ENCODE results near the gene OR13C5. TPM values are rescaled to one million over a fixed set of nuclear protein-coding genes. Genes with fewer than 3 reads are reported as not detected.
"Not testable (repeated sequence)": the region's sequence is repeated elsewhere in the genome, so short reads cannot be mapped to it uniquely, and the experiment has no call there.

Gene OR13C5
- polyA plus RNA-seq, 4 donors, result not detected

GRCh38 chr9:104605527-104605926 lies 6.3 kb upstream of the OR13C5 start, which contains the start of gene OR13C2:
TSS of gene OR13C2 (minus strand) at chr9:104605627. CDS start at chr9:104605627, 0 bp downstream.
- 43 to 50% (median 50%) methylated on average over 1 of the region's 1 CpG for WGBS, 3 donors
- not testable (repeated sequence) for DNase-seq, FAIRE-seq

GRCh38 chr9:104604801-104605200 lies 5.6 kb upstream of the OR13C5 start:
- no peaks in the 10 kb centered on the region for H3K4me1 ChIP-seq (ENCODE audit: control insufficient read depth in 3 of 3, insufficient read depth in 2 of 3, low read depth in 1 of 3, low read length in 2 of 3)
- no peak overlapping the region for H3K27ac ChIP-seq (ENCODE audit: low read depth in 1 of 3, low read length in 2 of 3)
- WGBS, 3 donors, result 67 to 72% (median 68%) methylated on average over 3 of the region's 3 CpGs
- FAIRE-seq (no peak), DNase-seq (no peak)
- H3K9me3 ChIP-seq (ENCODE audit: control insufficient read depth in 2 of 2, insufficient read depth in 1 of 2, low read depth in 1 of 2, low read length in 1 of 2), result no peaks in the 10 kb centered on the region
- no peaks in the 10 kb centered on the region for H3K36me3 ChIP-seq (ENCODE audit: control insufficient read depth in 3 of 3, insufficient read depth in 2 of 3, low read depth in 1 of 3, low read length in 3 of 3)
- H3K4me3 ChIP-seq (ENCODE audit: low read depth in 1 of 3, low read length in 3 of 3), result no peak overlapping the region
- H3K27me3 ChIP-seq (ENCODE audit: control insufficient read depth in 3 of 3, insufficient read depth in 3 of 3, low read length in 3 of 3), result no peaks in the 10 kb centered on the region

More at GRCh38 chr9:104605527-104605926, 6.3 kb upstream of the OR13C5 start, which contains the start of gene OR13C2:
- not testable (repeated sequence) for H3K27ac ChIP-seq (ENCODE audit: low read depth in 1 of 3, low read length in 2 of 3); H3K4me1 ChIP-seq (ENCODE audit: control insufficient read depth in 3 of 3, insufficient read depth in 2 of 3, low read depth in 1 of 3, low read length in 2 of 3); H3K27me3 ChIP-seq (ENCODE audit: control insufficient read depth in 3 of 3, insufficient read depth in 3 of 3, low read length in 3 of 3); H3K4me3 ChIP-seq (ENCODE audit: low read depth in 1 of 3, low read length in 3 of 3); H3K36me3 ChIP-seq (ENCODE audit: control insufficient read depth in 3 of 3, insufficient read depth in 2 of 3, low read depth in 1 of 3, low read length in 3 of 3); H3K9me3 ChIP-seq (ENCODE audit: control insufficient read depth in 2 of 2, insufficient read depth in 1 of 2, low read depth in 1 of 2, low read length in 1 of 2)

- not testable (repeated sequence) for H3K27ac ChIP-seq (ENCODE audit: low read depth in 1 of 3, low read length in 2 of 3); H3K4me1 ChIP-seq (ENCODE audit: control insufficient read depth in 3 of 3, insufficient read depth in 2 of 3, low read depth in 1 of 3, low read length in 2 of 3); H3K36me3 ChIP-seq (ENCODE audit: control insufficient read depth in 3 of 3, insufficient read depth in 2 of 3, low read depth in 1 of 3, low read length in 3 of 3); H3K4me3 ChIP-seq (ENCODE audit: low read depth in 1 of 3, low read length in 3 of 3); H3K27me3 ChIP-seq (ENCODE audit: control insufficient read depth in 3 of 3, insufficient read depth in 3 of 3, low read length in 3 of 3); H3K9me3 ChIP-seq (ENCODE audit: control insufficient read depth in 2 of 2, insufficient read depth in 1 of 2, low read depth in 1 of 2, low read length in 1 of 2); FAIRE-seq; DNase-seq
- WGBS, 3 donors, result 46 to 73% (median 72%) methylated on average over 1 to 3 of the region's 3 CpGs
These were observed 464 bp downstream of the OR13C5 start for GRCh38 chr9:104598749-104599148.

GRCh38 chr9:104589626-104590025 lies 9.6 kb downstream of the OR13C5 start:
- no peak overlapping the region for H3K27ac ChIP-seq (ENCODE audit: low read depth in 1 of 3, low read length in 2 of 3)
- no peak for DNase-seq
- H3K27me3 ChIP-seq (ENCODE audit: control insufficient read depth in 3 of 3, insufficient read depth in 3 of 3, low read length in 3 of 3), result no peaks in the 10 kb centered on the region
- no peak overlapping the region for H3K4me3 ChIP-seq (ENCODE audit: low read depth in 1 of 3, low read length in 3 of 3)
- H3K9me3 ChIP-seq (ENCODE audit: control insufficient read depth in 2 of 2, insufficient read depth in 1 of 2, low read depth in 1 of 2, low read length in 1 of 2), result no peaks in the 10 kb centered on the region
- H3K36me3 ChIP-seq (ENCODE audit: control insufficient read depth in 3 of 3, insufficient read depth in 2 of 3, low read depth in 1 of 3, low read length in 3 of 3), result no peaks in the 10 kb centered on the region
- H3K4me1 ChIP-seq (ENCODE audit: control insufficient read depth in 3 of 3, insufficient read depth in 2 of 3, low read depth in 1 of 3, low read length in 2 of 3), result no peaks in the 10 kb centered on the region
- 0 to 61% (median 22%) methylated on average over 1 of the region's 1 CpG for WGBS, 3 donors
- FAIRE-seq, result no peak

DNA sequence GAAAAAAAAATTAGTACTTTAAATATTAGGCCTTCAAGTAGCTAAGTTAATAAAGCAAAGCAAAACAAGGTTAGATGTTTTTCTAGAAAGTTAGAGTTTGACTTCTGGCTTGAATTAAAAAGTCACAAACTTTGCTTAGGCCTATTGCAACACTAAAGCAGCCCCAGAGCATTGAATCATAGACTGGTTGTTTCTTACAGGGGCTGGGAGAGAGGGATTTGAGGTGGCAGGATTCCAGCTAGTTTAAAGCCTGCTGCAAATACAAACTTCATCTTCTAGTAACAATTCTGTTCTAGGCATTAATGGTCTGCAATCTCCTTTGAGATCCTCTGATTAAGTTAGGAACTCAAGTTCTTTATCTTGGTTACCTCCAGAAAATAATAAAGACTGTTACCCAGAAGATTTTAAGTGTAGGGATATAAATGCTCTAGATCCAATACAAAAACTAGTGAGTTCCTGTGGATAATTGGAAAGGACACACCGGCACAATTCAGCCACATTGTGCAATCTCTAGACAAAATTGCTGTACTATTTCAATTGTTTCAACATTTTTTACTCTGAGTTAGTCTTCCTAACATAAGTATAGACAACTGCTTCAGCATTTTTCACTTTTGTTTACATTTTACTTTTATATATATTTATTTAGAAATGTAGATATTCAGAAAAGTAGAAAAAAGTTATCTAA lies 12.6 kb downstream of the OR13C5 start:
- DNase-seq, result no peak
- Histone ChIP-seq H3K27ac (ENCODE audit: low read depth in 1 of 3, low read length in 2 of 3) (no peak overlapping the region), H3K9me3 (ENCODE audit: control insufficient read depth in 2 of 2, insufficient read depth in 1 of 2, low read depth in 1 of 2, low read length in 1 of 2) (no peaks in the 10 kb centered on the region), H3K4me3 (ENCODE audit: low read depth in 1 of 3, low read length in 3 of 3) (no peak overlapping the region), H3K36me3 (ENCODE audit: control insufficient read depth in 3 of 3, insufficient read depth in 2 of 3, low read depth in 1 of 3, low read length in 3 of 3) (no peaks in the 10 kb centered on the region), H3K27me3 (ENCODE audit: control insufficient read depth in 3 of 3, insufficient read depth in 3 of 3, low read length in 3 of 3) (no peaks in the 10 kb centered on the region), H3K4me1 (ENCODE audit: control insufficient read depth in 3 of 3, insufficient read depth in 2 of 3, low read depth in 1 of 3, low read length in 2 of 3) (no peaks in the 10 kb centered on the region)
- 0 to 73% (median 64%) methylated on average over 1 of the region's 1 CpG for WGBS, 3 donors
- no peak for FAIRE-seq

DNA sequence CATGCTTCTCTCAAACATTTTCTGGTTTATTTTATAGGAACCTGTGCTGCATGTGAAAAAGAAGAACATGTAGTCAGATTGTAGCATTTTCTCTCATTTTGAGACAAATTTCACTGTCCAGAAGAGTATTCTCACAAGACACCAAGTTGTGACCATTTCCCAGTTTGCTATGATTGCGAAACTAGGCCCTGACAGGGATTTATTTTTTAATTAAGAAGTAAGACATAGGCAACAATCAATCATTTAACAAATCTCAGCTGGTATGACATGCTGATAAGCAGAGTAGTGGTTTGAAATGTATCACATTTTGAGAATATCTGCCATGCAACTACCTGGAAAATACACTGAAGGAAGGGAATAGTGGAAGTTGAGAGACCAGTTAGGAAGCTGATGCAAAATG lies 18.7 kb downstream of the OR13C5 start:
- no peaks in the 10 kb centered on the region for H3K27me3 ChIP-seq (ENCODE audit: control insufficient read depth in 3 of 3, insufficient read depth in 3 of 3, low read length in 3 of 3)
- no peak for DNase-seq
- no peak overlapping the region for H3K4me3 ChIP-seq (ENCODE audit: low read depth in 1 of 3, low read length in 3 of 3)
- 69 to 83% (median 81%) methylated on average over 1 of the region's 1 CpG for WGBS, 3 donors
- no peaks in the 10 kb centered on the region for H3K36me3 ChIP-seq (ENCODE audit: control insufficient read depth in 3 of 3, insufficient read depth in 2 of 3, low read depth in 1 of 3, low read length in 3 of 3)
- no peak for FAIRE-seq
- H3K4me1 ChIP-seq (ENCODE audit: control insufficient read depth in 3 of 3, insufficient read depth in 2 of 3, low read depth in 1 of 3, low read length in 2 of 3), result no peaks in the 10 kb centered on the region
- no peak overlapping the region for H3K27ac ChIP-seq (ENCODE audit: low read depth in 1 of 3, low read length in 2 of 3)
- H3K9me3 ChIP-seq (ENCODE audit: control insufficient read depth in 2 of 2, insufficient read depth in 1 of 2, low read depth in 1 of 2, low read length in 1 of 2), result no peaks in the 10 kb centered on the region

GRCh38 chr9:104577263-104577662 lies 21.9 kb downstream of the OR13C5 start:
- FAIRE-seq (no peak), DNase-seq (no peak)
- H3K27ac ChIP-seq (ENCODE audit: low read depth in 1 of 3, low read length in 2 of 3), result no peak overlapping the region
- no peaks in the 10 kb centered on the region for H3K27me3 ChIP-seq (ENCODE audit: control insufficient read depth in 3 of 3, insufficient read depth in 3 of 3, low read length in 3 of 3)
- no peaks in the 10 kb centered on the region for H3K4me1 ChIP-seq (ENCODE audit: control insufficient read depth in 3 of 3, insufficient read depth in 2 of 3, low read depth in 1 of 3, low read length in 2 of 3)
- H3K4me3 ChIP-seq (ENCODE audit: low read depth in 1 of 3, low read length in 3 of 3), result no peak overlapping the region
- no peaks in the 10 kb centered on the region for H3K9me3 ChIP-seq (ENCODE audit: control insufficient read depth in 2 of 2, insufficient read depth in 1 of 2, low read depth in 1 of 2, low read length in 1 of 2)
- no peaks in the 10 kb centered on the region for H3K36me3 ChIP-seq (ENCODE audit: control insufficient read depth in 3 of 3, insufficient read depth in 2 of 3, low read depth in 1 of 3, low read length in 3 of 3)
- 79 to 83% (median 80%) methylated on average over 5 of the region's 5 CpGs for whole genome bisulfite sequencing, 3 donors

DNA sequence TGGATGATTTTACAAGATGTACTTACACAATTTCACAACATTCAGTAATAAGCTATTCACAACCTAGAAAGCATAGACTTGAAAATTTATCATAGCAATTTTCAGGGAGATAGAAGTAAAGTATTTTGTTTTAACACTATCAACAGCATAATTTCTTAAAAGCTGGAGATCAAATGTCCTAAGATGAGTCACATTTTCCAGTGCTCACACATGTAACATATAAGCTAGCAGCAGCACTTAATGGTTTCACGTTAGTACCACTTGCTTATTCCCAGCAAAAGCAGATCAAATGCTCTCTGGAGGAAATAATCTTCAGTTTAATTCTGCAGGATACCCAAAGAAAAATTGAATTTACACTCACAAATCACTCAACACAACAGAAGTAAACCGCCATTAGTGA lies 23.8 kb downstream of the OR13C5 start:
- no peaks in the 10 kb centered on the region for H3K27me3 ChIP-seq (ENCODE audit: control insufficient read depth in 3 of 3, insufficient read depth in 3 of 3, low read length in 3 of 3)
- no peaks in the 10 kb centered on the region for H3K36me3 ChIP-seq (ENCODE audit: control insufficient read depth in 3 of 3, insufficient read depth in 2 of 3, low read depth in 1 of 3, low read length in 3 of 3)
- 67 to 80% (median 74%) methylated on average over 2 of the region's 2 CpGs for WGBS, 3 donors
- no peak overlapping the region for H3K27ac ChIP-seq (ENCODE audit: low read depth in 1 of 3, low read length in 2 of 3)
- no peak for FAIRE-seq
- H3K4me1 ChIP-seq (ENCODE audit: control insufficient read depth in 3 of 3, insufficient read depth in 2 of 3, low read depth in 1 of 3, low read length in 2 of 3), result no peaks in the 10 kb centered on the region
- no peak for DNase-seq
- H3K4me3 ChIP-seq (ENCODE audit: low read depth in 1 of 3, low read length in 3 of 3), result no peak overlapping the region
- H3K9me3 ChIP-seq (ENCODE audit: control insufficient read depth in 2 of 2, insufficient read depth in 1 of 2, low read depth in 1 of 2, low read length in 1 of 2), result peaks cover 0 to 2% of the 10 kb centered on the region in 2 donors

DNA sequence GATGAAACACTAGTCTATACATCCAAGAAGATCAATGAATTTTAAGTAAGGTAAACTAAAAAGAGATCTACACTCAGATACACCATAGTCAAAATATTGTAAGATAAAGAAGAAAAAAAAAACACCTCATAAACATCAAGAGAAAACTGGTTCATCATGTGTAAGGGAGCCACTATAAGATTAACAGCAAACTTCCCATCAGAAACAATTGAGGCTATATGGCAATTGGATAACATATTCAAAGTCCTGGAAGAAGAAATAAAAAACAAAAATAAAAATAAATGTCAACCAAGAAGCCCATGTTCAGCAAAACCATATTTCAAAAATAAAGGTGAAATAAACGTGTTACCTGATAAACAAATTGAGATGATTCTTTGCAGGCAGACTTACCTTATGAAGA lies 26.6 kb downstream of the OR13C5 start:
- Histone ChIP-seq H3K4me1 (ENCODE audit: control insufficient read depth in 3 of 3, insufficient read depth in 2 of 3, low read depth in 1 of 3, low read length in 2 of 3) (no peaks in the 10 kb centered on the region), H3K27ac (ENCODE audit: low read depth in 1 of 3, low read length in 2 of 3) (no peak overlapping the region), H3K4me3 (ENCODE audit: low read depth in 1 of 3, low read length in 3 of 3) (no peak overlapping the region), H3K9me3 (ENCODE audit: control insufficient read depth in 2 of 2, insufficient read depth in 1 of 2, low read depth in 1 of 2, low read length in 1 of 2) (peaks cover 0 to 2% of the 10 kb centered on the region in 2 donors), H3K27me3 (ENCODE audit: control insufficient read depth in 3 of 3, insufficient read depth in 3 of 3, low read length in 3 of 3) (no peaks in the 10 kb centered on the region), H3K36me3 (ENCODE audit: control insufficient read depth in 3 of 3, insufficient read depth in 2 of 3, low read depth in 1 of 3, low read length in 3 of 3) (no peaks in the 10 kb centered on the region)
- FAIRE-seq, result no peak
- no peak for DNase-seq
- 62 to 63% (median 62%) methylated on average over 1 of the region's 1 CpG for WGBS, 3 donors

All from small intestine (tissue), 7 donors.